Skeletal muscle satellite cell (primary cell): ENCODE measurements around the gene TJAP1.
A peak's percentile ranks its signal among the peaks of the same experiment; 100 is the strongest.
"Not testable (repeated sequence)": the region's sequence is repeated elsewhere in the genome, so short reads cannot be mapped to it uniquely, and the experiment has no call there.

ENCODE experiments used
- H3K27me3 ChIP-seq: 2 replicates; pipeline ENCODE4 v1.7.0; 2013; ENCODE audit warnings: low read length; ENCODE audit not compliant: control insufficient read depth, insufficient read depth
- H3K36me3 ChIP-seq: 2 replicates; pipeline ENCODE4 v1.7.0; 2013; ENCODE audit warnings: mild to moderate bottlenecking, control low read depth, low read length; ENCODE audit not compliant: insufficient read depth
- H3K4me1 ChIP-seq: 2 replicates; pipeline ENCODE4 v1.7.0; 2013; ENCODE audit warnings: low read length; ENCODE audit not compliant: control insufficient read depth, insufficient read depth
- H3K4me2 ChIP-seq: 2 replicates; pipeline ENCODE4 v1.7.0; 2013; ENCODE audit warnings: mild to moderate bottlenecking, low read length
- H3K4me3 ChIP-seq: 2 replicates; pipeline ENCODE4 v1.7.0; 2013; ENCODE audit warnings: low read length
- H3K9ac ChIP-seq: 2 replicates; pipeline ENCODE4 v1.7.0; 2013; ENCODE audit warnings: mild to moderate bottlenecking, low read depth, low read length, moderate library complexity
- H3K9me3 ChIP-seq: replicated peaks from 2 replicates; pipeline ENCODE4 v1.7.0; 2013; ENCODE audit warnings: mild to moderate bottlenecking, control low read depth, low read length

Gene TJAP1

DNA sequence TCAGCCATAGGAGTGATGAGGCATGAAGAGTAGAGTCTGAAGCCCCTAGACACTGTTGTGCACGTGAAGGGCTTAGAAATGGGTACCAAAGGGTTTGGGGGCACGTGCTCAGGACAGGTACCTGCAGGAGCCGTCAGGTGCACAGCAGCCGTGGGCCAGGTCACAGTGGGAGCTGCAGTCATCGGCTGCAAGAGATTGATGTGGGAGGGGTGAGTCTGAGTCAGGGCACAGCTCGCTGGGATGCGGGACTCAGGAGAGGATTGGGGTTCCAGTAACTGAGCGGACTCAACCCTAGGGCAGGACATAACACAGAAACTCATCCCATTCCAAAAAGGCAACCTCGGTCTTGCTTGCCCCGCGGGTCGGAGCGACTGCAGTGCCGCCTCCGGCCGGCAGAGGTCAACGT, 23.1 kb upstream of the TJAP1 start:
- H3K4me2 ChIP-seq = peak overlapping the region; percentile 87
- no peaks in the 10 kb centered on the region for H3K9me3 ChIP-seq
- H3K9ac ChIP-seq = no peak overlapping the region
- peaks cover 33% of the 10 kb centered on the region for H3K36me3 ChIP-seq
- peaks cover 6% of the 10 kb centered on the region for H3K27me3 ChIP-seq
- H3K4me1 ChIP-seq = peaks cover 9% of the 10 kb centered on the region
- H3K4me3 ChIP-seq = peak overlapping the region; percentile 74

DNA sequence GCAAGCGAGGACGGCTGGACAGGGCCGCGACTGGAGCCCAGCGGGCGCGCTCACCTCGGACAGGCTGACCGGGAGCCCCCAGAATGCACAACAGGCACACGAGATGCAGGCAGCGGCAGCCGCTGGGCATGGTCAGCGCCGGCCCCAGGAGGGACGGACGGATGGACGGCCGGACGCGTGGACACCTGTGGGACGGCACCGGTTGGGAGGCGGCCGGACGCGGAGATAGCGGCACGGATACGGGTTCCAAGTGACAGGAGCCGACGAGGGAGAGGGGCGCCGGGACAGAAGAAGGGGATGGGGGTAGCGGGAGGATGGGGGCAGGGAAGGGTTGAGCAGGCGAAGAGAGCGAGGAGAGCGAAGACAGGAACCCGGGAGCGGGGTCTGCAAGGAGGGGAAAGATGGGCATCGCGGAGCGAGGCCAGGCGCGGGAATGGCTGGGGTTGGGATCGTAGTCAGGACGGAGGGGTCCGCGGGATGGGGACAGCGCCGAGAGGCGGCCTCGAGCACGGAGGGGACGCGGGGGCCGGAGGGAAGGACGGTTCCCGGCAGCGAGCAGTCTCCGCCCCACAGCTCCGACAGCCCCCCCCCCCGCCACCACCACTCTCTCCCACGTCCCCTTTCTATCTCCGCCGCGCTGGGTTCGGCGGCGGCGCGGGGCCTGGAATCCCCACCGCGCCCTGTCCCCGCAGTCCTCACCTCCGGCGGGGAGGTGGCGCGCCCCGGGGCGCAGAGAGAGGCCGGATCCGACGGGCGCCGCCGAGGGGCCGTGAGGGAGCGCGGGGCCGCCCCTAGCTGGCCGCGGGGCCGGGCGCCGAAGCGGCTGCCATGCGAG, 22.5 kb upstream of the TJAP1 start:
- H3K4me3 ChIP-seq = peak overlapping the region; percentile 74
- peaks cover 27% of the 10 kb centered on the region for H3K36me3 ChIP-seq
- H3K9ac ChIP-seq = peak overlapping the region; percentile 50
- H3K4me1 ChIP-seq = peaks cover 9% of the 10 kb centered on the region
- peak overlapping the region; percentile 87 for H3K4me2 ChIP-seq
- no peaks in the 10 kb centered on the region for H3K9me3 ChIP-seq
- H3K27me3 ChIP-seq = peaks cover 6% of the 10 kb centered on the region

DNA sequence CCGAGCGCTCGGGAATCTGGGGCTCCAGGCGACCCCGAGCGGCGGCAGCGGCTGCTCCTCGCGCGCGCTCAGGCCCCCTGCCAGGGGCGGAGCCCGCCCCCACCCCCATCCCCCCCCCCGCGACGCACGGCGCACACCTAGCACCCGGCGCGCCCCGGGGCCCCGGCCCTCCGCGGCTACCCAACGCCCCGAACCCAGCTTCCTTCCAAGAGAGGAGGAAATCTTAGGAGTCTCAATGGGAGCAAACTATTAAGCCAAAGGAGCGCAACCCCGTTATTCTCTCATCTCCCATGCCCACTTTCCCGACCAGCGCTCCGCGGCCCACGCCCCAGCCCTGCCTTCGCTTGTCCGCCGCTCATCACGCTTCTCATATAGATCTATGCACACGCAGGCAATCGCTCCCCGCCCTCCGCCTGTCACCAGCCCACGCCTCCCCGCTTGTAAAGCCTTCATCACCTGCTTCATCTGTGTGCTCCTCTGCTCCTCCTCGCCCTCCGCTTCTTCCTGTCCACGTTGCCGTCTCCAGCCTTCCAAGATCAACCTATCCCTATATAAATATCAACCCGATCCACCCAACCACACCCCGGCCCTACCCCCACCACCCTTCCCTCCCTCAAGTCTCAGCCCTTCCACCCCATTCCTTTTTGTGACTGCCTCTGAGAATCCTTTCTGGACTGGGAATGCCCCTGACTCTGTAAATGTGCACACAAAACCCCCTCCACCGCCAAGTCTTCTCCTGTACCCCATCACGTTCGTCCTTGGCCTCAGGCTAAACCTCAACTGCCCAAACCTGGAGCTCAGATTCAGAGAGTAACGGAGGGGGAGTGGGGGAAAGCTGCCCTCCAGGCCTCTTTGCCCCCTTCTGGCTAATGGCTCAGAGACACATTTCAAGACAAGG, 21.6 kb upstream of the TJAP1 start, which contains the start of gene DLK2:
Gene DLK2, minus strand, starts transcription at position 18 of the 898 bp plus-strand sequence. CDS start 723 bp downstream, outside the sequence.
- Histone ChIP-seq H3K4me1 (peaks cover 9% of the 10 kb centered on the region), H3K4me2 (peak within 1 kb of the TSS; percentile 87), H3K36me3 (peaks cover 19% of the 10 kb centered on the region), H3K4me3 (peak within 1 kb of the TSS; percentile 74), H3K27me3 (peaks cover 6% of the 10 kb centered on the region), H3K9ac (peak within 1 kb of the TSS; percentile 50), H3K9me3 (no peaks in the 10 kb centered on the region)

DNA sequence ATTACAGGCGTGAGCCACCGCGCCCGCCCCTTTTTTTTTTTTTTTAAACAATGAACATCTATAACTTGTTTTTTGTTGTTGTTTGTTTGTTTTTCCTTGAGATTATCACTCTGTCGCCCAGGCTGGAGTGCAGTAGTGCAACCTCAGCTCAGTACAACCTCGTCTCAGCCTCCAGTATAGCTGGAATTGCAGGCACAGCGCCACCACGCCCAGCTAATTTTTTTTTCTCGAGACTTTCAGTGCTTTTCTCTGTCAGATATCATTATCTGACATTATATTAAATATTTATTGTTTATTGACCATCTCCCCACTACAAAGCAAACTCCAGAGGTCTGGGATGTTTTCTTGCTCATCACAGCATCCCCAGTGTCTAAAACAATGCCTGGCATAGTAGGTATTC, 19.7 kb upstream of the TJAP1 start:
- Histone ChIP-seq H3K4me2 (no peak overlapping the region), H3K9ac (no peak overlapping the region), H3K27me3 (peaks cover 15% of the 10 kb centered on the region), H3K36me3 (peaks cover 6% of the 10 kb centered on the region), H3K4me3 (no peak overlapping the region), H3K4me1 (peaks cover 9% of the 10 kb centered on the region), H3K9me3 (no peaks in the 10 kb centered on the region)

DNA sequence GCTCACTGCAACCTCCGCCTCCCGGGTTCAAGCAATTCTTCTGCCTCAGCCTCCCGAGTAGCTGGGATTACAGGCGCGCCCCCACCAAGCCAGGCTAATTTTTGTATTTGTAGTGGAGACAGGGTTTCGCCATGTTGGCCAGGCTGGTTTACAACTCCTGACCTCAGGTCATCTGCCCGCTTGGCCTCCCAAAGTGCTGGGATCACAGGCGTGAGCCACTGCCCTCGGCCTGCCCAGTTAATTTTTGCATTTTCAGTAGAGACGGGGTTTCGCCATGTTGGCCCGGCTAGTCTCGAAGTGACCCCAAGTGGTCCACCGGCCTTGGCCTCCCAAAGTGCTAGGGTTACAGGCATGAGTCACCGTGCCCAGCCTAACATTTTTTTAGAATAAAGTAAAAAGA, 19.2 kb upstream of the TJAP1 start:
- H3K4me1 ChIP-seq, H3K4me2 ChIP-seq, H3K4me3 ChIP-seq, H3K9ac ChIP-seq, H3K9me3 ChIP-seq, H3K36me3 ChIP-seq: not testable (repeated sequence)
- peaks cover 16% of the 10 kb centered on the region for H3K27me3 ChIP-seq

DNA sequence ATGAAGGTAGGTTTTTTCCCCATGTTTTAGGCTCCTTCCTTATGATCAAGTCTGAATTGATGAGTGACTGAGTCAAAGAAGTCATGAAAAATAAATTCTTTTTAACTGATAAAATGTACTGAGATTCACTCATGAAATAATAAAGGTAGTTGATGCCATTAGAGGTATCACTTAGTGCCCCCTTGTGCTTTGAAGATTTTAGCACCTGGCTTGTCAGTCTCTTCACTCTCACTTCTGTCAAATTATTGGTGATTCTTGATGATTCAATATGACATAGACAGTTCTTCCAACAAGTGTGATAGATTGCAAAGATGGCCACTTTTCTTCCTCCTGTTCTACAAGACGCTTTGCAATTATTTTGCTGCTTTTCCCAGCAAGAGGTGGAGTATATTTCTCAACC, 17.8 kb upstream of the TJAP1 start:
- peaks cover 16% of the 10 kb centered on the region for H3K27me3 ChIP-seq
- H3K9me3 ChIP-seq = no peaks in the 10 kb centered on the region
- H3K36me3 ChIP-seq = no peaks in the 10 kb centered on the region
- no peak overlapping the region for H3K9ac ChIP-seq
- no peak overlapping the region for H3K4me2 ChIP-seq
- peaks cover 9% of the 10 kb centered on the region for H3K4me1 ChIP-seq
- H3K4me3 ChIP-seq = no peak overlapping the region

DNA sequence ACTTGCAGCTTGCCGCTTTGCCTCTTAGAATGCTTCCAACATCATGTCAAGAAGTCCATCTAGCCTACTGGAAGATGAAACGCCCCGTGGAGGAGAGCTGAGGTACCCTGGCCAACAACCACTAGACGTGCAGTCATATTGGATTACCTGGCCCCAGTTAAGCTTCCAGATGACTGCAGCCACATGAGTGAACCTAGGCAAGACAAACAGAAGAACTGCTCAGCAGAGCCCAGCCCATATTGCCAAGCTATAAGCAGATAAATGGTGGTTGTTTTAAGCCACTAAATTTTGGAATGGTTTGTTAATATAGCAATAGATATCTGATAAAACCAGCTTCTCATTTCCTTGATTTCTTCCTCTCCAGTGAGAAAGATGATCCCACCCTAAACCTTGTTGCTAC, 17.3 kb upstream of the TJAP1 start:
- peaks cover 16% of the 10 kb centered on the region for H3K27me3 ChIP-seq
- no peaks in the 10 kb centered on the region for H3K36me3 ChIP-seq
- H3K4me1 ChIP-seq = peaks cover 4% of the 10 kb centered on the region
- H3K4me2 ChIP-seq = no peak overlapping the region
- no peak overlapping the region for H3K4me3 ChIP-seq
- no peak overlapping the region for H3K9ac ChIP-seq
- H3K9me3 ChIP-seq = no peaks in the 10 kb centered on the region

DNA sequence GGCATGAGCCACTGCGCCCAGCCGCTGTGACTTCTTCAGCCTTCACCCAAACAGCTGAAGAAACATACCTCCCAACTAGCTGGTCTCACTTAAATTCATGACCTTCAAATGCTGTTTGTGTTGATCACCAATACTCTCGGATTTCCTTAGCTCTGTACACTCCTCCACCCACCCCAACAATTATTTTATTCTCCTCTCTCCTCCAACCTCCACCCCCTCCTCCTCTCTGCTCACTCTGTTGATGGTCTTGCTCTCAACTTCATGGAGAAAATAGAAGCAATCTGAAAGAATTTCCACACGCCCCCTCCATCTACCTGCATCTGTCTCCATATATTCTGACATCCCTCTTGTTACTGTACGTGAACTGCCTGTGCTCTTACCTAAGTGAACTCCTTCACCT, 15.4 kb upstream of the TJAP1 start:
- H3K4me3 ChIP-seq = no peak overlapping the region
- H3K4me1 ChIP-seq = no peaks in the 10 kb centered on the region
- no peak overlapping the region for H3K9ac ChIP-seq
- no peak overlapping the region for H3K4me2 ChIP-seq
- H3K27me3 ChIP-seq = peaks cover 12% of the 10 kb centered on the region
- H3K9me3 ChIP-seq = no peaks in the 10 kb centered on the region
- H3K36me3 ChIP-seq = no peaks in the 10 kb centered on the region

DNA sequence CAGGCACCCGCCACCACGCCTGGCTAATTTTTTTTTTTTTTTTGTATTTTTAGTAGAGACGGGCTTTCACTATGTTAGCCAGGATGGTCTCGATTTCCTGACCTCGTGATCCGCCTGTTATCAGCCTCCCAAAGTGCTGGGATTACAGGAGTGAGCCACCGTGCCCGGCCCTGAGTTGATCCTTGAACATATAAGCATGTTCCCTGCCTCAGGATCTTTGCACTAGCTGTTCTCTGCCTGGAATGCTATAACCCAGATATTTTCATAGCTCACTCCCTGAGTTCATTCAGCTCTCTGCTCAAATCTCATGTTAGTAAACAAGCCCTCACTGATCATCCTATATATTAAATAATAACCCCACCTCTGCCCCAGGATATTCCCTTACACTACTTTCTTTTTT, 13.0 kb upstream of the TJAP1 start:
- Histone ChIP-seq H3K27me3 (peaks cover 13% of the 10 kb centered on the region), H3K4me3 (no peak overlapping the region), H3K4me1 (no peaks in the 10 kb centered on the region), H3K9me3 (no peaks in the 10 kb centered on the region), H3K9ac (no peak overlapping the region), H3K36me3 (no peaks in the 10 kb centered on the region), H3K4me2 (no peak overlapping the region)

DNA sequence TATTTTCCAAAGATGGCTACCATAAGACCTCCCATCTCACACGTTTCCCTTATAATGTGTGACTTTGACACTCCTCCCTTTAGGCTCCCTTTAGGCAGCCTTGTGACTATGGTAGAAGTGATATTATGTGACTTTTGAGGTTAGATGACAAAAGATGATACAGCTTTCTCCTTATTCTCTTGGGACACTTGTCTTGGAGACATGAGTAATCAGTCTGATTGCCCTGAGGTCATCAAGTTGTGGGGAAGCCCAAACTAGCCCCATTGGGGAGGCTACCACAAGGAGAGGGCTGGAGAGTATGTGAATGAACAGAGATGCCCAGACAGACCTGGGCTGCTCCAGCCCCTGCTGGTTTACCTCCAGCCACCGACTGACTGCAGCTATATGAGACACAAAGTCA, 11.4 kb upstream of the TJAP1 start:
- Histone ChIP-seq H3K36me3 (no peaks in the 10 kb centered on the region), H3K4me3 (no peak overlapping the region), H3K27me3 (peaks cover 13% of the 10 kb centered on the region), H3K4me2 (no peak overlapping the region), H3K4me1 (no peaks in the 10 kb centered on the region), H3K9me3 (no peaks in the 10 kb centered on the region), H3K9ac (no peak overlapping the region)

DNA sequence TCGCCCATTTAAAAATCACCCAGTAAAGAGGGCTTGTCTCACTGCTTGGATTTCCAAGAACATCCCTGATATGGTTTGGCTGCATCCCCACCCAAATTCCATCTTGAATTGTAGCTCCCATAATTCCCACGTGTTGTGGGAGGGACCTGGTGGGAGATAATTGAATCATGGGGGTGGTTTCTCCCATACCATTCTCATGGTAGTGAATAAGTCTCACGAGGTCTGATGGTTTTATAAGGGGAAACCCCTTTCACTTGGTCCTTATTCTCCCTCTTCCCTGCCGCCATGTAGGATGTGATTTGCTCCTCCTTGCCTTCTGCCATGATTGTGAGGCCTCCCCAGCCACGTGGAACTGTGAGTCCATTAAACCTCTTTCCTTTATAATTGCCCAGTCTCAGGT, 10.1 kb upstream of the TJAP1 start:
- H3K9me3 ChIP-seq, H3K4me3 ChIP-seq, H3K36me3 ChIP-seq, H3K4me2 ChIP-seq, H3K4me1 ChIP-seq, H3K9ac ChIP-seq: not testable (repeated sequence)
- H3K27me3 ChIP-seq = peaks cover 12% of the 10 kb centered on the region
